ENCODE data around the gene MSH4. TPM values are rescaled to one million over a fixed set of nuclear protein-coding genes. Genes with fewer than 3 reads are reported as not detected.
"Not testable (repeated sequence)": the region's sequence is repeated elsewhere in the genome, so short reads cannot be mapped to it uniquely, and the experiment has no call there.

MSH4 gene
- total RNA-seq, 2 experiments from 2014 or later, result 0.21 to 0.39 TPM

DNA sequence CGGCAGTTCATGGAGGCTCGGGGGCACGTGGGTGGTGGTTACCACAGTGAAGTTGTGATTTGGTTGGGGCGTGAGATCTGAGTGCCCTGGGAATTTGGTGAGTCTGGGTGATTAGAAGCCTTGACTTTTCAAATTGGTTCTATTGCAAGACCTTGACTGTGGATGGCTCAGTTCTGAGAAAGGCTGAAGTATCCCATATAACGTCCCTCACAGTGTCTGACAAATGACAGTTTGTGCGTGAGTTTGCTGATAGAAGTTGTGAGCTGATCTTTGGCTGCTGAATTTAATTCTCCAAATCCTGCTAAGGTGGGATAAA lies 549 bp downstream of the MSH4 start:
- Mint-ChIP-seq H3K4me1 (peaks cover 8% of the 10 kb centered on the region), H3K27ac (peak overlapping the region; percentile 58), H3K27me3 (no peaks in the 10 kb centered on the region), H3K9me3 (ENCODE audit: low read depth) (no peaks in the 10 kb centered on the region), H3K36me3 (ENCODE audit: low read depth) (peaks cover 47% of the 10 kb centered on the region), H3K4me3 (peak overlapping the region; percentile 11)
- ChIA-PET CTCF (interaction anchor here (1.6 kb wide), 1 partner anchor 9 kb away, joined by 4 read pairs; no protein-coding TSS in a partner anchor), POLR2A (no interaction called here)
- DNase-seq, result no peak
- ATAC-seq, result no peak
- intact Hi-C loops (cut with DNase I, micrococcal nuclease), result no loop called here

DNA sequence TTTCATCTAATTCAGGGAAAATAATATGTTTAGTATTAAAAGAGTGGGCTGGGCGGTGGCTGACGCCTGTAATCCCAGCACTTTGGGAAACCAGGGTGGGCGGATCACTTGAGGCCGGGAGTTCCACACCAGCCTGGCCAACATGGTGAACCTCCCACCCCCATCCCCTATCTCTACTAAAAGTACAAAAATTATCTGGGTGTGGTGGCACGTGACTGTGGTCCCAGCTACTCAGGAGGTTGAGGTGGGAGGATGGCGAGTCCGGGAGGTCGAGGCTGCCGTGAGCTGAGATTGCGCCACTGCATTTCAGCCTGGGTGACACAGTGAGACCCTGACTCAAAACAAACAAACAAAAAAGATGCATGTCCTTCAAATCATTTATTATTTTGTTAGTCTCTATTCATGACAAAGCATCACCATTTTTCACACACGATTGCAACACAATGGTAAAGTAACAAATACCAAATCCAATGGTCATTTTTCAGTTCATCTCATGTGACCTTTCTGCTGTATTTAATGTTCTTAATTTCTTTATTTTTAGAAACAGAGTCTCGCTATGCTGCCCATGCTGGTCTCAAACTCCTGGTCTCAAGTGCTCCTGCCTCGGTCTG lies 1.0 kb downstream of the MSH4 start:
- intact Hi-C loops (cut with DNase I, micrococcal nuclease), result no loop called here
- peaks cover 42% of the 10 kb centered on the region for H3K36me3 Mint-ChIP-seq (ENCODE audit: low read depth)
- H3K9me3 Mint-ChIP-seq (ENCODE audit: low read depth), result no peaks in the 10 kb centered on the region
- POLR2A ChIA-PET, result no interaction called here
- CTCF ChIA-PET, result interaction anchor here (0.6 to 1.6 kb wide), 2 partner anchors 9 to 600 kb away, joined by 3 to 4 read pairs; no protein-coding TSS in a partner anchor
- ATAC-seq (no peak), DNase-seq (no peak)
- peaks cover 5% of the 10 kb centered on the region for H3K4me1 Mint-ChIP-seq
- no peak overlapping the region for H3K27ac Mint-ChIP-seq
- no peak overlapping the region for H3K4me3 Mint-ChIP-seq
- no peaks in the 10 kb centered on the region for H3K27me3 Mint-ChIP-seq

DNA sequence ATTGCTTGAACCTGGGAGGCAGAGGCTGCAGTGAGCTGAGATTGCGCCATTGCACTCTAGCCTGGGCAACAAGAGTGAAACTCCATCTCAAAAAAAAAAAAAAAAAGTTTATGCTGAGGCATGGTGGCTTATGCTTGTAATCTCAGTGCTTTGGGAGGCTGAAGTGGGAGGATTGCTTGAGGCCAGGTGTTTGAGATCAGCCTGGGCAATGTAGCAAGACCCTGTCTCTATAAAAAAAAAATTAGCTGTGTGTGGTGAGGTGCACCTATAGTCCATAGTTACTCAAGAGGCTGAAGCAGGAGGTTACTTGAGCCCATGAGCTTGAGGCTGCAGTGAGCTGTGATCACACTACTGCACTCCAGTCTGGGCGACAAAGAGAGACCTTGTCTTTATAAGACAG lies 4.8 kb downstream of the MSH4 start:
- H3K27ac Mint-ChIP-seq; DNase-seq; H3K9me3 Mint-ChIP-seq (ENCODE audit: low read depth); H3K4me1 Mint-ChIP-seq; ATAC-seq; H3K4me3 Mint-ChIP-seq; intact Hi-C loops (cut with DNase I, micrococcal nuclease); H3K27me3 Mint-ChIP-seq: not testable (repeated sequence)
- ChIA-PET POLR2A (interaction anchor here (0.6 to 1.6 kb wide), 2 partner anchors 11 kb away, joined by 4 to 5 read pairs; no protein-coding TSS in a partner anchor), CTCF (interaction anchor here (0.7 to 0.9 kb wide), 2 partner anchors 12 to 15 kb away, joined by 3 read pairs; no protein-coding TSS in a partner anchor)
- peaks cover 12% of the 10 kb centered on the region for H3K36me3 Mint-ChIP-seq (ENCODE audit: low read depth)

DNA sequence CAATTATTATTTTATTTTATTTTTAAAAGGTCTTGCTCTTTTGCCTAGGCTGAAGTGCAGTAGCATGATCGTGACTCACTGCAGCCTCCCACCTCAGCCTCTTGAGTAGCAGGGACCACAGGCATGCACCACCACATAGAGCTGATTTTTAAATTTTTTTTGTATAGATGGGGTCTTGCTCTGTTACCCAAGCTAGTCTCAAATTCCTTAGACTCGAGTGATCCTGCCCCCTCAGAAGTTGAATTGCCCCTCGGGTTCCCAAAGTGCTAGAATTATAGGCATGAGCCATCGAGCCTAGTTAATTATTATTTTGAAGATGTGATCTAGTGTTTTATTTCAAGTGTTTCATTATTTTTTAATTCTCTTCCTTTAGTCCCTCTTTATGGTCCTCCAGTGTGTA lies 12.2 kb downstream of the MSH4 start:
- ChIA-PET CTCF (no interaction called here), POLR2A (no interaction called here)
- H3K4me1 Mint-ChIP-seq, result no peaks in the 10 kb centered on the region
- no peak overlapping the region for H3K4me3 Mint-ChIP-seq
- DNase-seq, result no peak
- intact Hi-C loops (cut with DNase I, micrococcal nuclease), result no loop called here
- no peaks in the 10 kb centered on the region for H3K9me3 Mint-ChIP-seq (ENCODE audit: low read depth)
- H3K27ac Mint-ChIP-seq, result no peak overlapping the region
- no peaks in the 10 kb centered on the region for H3K27me3 Mint-ChIP-seq
- H3K36me3 Mint-ChIP-seq (ENCODE audit: low read depth), result no peaks in the 10 kb centered on the region
- ATAC-seq, result no peak

DNA sequence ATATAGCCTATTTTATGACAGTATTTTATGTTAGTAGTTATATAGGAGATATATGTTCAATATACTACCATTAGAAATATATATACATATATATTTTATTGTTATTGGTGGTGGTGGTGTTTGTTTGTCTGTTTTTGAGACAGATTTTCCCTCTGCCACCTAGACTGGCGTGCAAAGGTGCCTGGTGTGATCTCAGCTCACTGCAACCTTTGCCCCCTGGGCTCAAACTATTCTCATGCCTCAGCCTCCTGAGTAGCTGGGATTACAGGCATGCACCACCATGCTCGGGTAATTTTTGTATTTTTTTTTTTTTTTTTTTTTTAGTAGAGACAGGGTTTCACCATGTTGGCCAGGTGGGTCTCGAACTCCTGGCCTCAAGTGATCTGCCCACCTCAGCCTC lies 13.4 kb downstream of the MSH4 start:
- CTCF ChIA-PET; DNase-seq; ATAC-seq; intact Hi-C loops (cut with DNase I, micrococcal nuclease); H3K36me3 Mint-ChIP-seq (ENCODE audit: low read depth); H3K4me3 Mint-ChIP-seq; POLR2A ChIA-PET; H3K9me3 Mint-ChIP-seq (ENCODE audit: low read depth); H3K27ac Mint-ChIP-seq; H3K27me3 Mint-ChIP-seq; H3K4me1 Mint-ChIP-seq: not testable (repeated sequence)

DNA sequence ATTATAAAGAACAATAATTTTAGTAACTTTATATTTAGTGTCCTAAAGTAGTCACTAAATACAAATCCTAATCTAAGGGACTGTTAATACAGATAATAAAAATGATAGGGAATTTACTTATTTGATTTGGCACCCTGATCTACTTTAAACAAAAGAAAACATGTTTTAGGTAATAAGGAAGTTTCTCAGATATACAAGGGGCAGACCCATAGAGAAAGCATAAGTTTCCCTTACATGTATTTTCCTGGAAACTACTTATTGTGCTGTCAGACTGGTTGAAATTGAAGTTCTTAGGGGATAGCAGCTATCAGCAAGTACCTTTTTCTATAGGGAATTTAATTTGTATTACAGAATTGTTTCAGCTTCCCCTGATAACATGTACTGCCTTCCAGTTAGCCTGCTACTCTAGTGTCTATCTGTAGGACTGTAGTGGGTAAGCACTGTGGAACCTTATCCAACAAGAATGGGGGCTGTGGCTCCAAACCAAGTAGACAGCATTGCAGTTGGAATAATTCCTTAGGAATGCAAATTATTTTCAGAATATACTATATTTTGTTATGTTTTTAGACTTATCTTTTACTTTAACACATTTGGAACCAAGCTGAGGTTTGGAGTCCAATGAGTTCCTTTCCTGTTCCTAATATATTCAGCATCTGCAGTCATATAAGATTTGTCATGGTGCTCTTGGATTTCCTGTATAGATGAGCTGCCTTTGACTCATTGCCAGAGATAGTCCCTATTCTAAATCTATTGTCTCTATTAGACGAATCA lies 14.7 kb downstream of the MSH4 start:
- Mint-ChIP-seq H3K4me1 (no peaks in the 10 kb centered on the region), H3K27me3 (no peaks in the 10 kb centered on the region), H3K4me3 (no peak overlapping the region), H3K36me3 (ENCODE audit: low read depth) (no peaks in the 10 kb centered on the region), H3K9me3 (ENCODE audit: low read depth) (no peaks in the 10 kb centered on the region), H3K27ac (no peak overlapping the region)
- CTCF ChIA-PET, result no interaction called here
- POLR2A ChIA-PET, result no interaction called here
- ATAC-seq (no peak), DNase-seq (no peak)
- intact Hi-C loops (cut with DNase I, micrococcal nuclease), result no loop called here

DNA sequence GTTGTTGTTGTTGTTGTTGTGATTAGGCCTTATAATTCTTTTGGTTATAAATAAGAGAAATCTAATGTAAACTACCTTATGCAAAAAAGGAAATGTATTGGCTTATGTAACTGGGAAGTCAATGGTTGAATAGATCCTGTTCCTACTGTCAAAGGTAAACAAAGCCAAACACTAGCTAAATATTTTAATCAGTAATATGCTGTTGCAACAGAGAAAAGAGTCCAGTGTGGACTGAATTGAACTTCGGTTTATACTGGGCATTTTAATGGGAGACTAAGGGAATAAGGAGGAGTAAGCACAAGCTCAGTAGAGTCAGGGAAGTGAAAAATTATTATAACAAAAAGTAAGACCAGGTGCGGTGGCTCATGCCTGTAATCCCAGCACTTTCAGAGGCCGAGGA lies 15.4 kb downstream of the MSH4 start:
- ChIA-PET POLR2A (no interaction called here), CTCF (no interaction called here)
- ATAC-seq (no peak), DNase-seq (no peak)
- Mint-ChIP-seq H3K4me1 (no peaks in the 10 kb centered on the region), H3K27me3 (no peaks in the 10 kb centered on the region), H3K4me3 (no peak overlapping the region), H3K9me3 (ENCODE audit: low read depth) (no peaks in the 10 kb centered on the region), H3K27ac (no peak overlapping the region), H3K36me3 (ENCODE audit: low read depth) (no peaks in the 10 kb centered on the region)
- intact Hi-C loops (cut with DNase I, micrococcal nuclease), result no loop called here

DNA sequence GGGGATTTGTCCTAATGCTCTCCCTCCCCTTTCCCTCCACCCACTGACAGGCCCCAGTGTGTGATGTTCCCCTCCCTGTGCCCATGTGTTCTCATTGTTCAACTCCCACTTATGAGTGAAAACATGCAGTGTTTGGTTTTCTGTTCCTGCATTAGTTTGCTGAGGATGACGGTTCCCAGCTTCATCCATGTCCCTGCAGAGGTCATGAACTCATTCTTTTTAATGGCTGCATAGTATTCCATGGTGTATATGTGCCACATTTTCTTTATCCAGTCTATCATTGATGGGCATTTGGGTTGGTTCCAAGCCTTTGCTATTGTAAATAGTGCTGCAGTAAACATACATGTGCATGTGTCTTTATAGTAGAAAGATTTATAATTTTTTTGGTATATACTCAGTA lies 26.9 kb downstream of the MSH4 start:
- CTCF ChIA-PET; DNase-seq; H3K4me1 Mint-ChIP-seq; intact Hi-C loops (cut with DNase I, micrococcal nuclease); POLR2A ChIA-PET; H3K27me3 Mint-ChIP-seq; H3K4me3 Mint-ChIP-seq; ATAC-seq; H3K27ac Mint-ChIP-seq: not testable (repeated sequence)
- Mint-ChIP-seq H3K36me3 (ENCODE audit: low read depth) (peaks cover 18% of the 10 kb centered on the region), H3K9me3 (ENCODE audit: low read depth) (peaks cover 15% of the 10 kb centered on the region)

DNA sequence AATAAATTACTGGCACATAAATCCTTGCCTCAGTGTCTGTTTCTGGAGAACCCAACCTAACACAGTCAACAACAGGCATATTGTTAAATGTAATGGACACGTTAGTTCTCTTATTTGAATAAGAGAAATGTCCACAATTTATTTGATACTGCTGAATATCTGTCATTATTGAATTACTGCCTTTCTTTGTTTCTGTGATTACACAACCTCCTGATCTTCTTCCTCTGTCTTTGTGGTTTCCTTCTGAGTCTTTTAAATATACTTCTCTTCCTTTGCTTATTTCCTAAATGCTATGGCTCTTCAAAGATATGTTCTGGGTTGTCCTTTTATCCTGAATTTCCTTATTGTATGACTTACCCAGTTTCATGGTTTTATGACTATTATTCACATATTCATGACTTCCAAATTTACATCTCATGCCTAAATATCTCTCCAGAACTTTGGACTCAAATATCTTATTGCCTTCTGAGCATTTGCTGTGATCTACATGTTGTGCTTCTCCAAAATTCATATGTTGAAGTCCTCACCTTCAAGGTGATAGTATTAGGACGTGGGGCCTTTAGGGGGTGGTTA lies 39.9 kb downstream of the MSH4 start:
- Mint-ChIP-seq H3K27me3 (no peaks in the 10 kb centered on the region), H3K4me3 (no peak overlapping the region), H3K9me3 (ENCODE audit: low read depth) (peaks cover 22% of the 10 kb centered on the region), H3K4me1 (no peaks in the 10 kb centered on the region), H3K27ac (no peak overlapping the region), H3K36me3 (ENCODE audit: low read depth) (no peaks in the 10 kb centered on the region)
- ChIA-PET CTCF (no interaction called here), POLR2A (no interaction called here)
- intact Hi-C loops (cut with DNase I, micrococcal nuclease), result no loop called here
- DNase-seq, result no peak
- no peak for ATAC-seq

DNA sequence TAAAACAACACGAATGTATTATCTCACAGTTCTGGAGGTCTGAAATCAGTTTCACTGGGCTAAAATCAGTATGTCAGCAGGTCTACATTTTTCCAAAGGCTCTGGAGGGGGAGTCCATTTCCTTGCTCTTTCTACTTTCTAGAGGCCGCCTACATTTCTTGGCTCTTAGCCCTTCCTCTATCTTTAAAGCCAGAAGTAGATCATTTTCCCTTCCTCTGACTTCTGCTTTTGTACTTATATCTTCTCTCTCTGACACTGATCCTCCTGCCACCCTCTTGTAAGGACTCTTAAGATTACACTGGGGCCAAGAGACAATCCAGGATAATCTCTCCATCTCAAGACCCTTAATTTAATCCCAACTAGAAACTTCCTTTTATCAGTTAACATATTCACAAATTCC lies 41.4 kb downstream of the MSH4 start:
- Mint-ChIP-seq H3K36me3 (ENCODE audit: low read depth) (no peaks in the 10 kb centered on the region), H3K4me1 (no peaks in the 10 kb centered on the region), H3K9me3 (ENCODE audit: low read depth) (peaks cover 15% of the 10 kb centered on the region), H3K27ac (no peak overlapping the region), H3K27me3 (no peaks in the 10 kb centered on the region), H3K4me3 (no peak overlapping the region)
- intact Hi-C loops (cut with DNase I, micrococcal nuclease), result no loop called here
- CTCF ChIA-PET, result no interaction called here
- DNase-seq, result no peak
- POLR2A ChIA-PET, result no interaction called here
- no peak for ATAC-seq

DNA sequence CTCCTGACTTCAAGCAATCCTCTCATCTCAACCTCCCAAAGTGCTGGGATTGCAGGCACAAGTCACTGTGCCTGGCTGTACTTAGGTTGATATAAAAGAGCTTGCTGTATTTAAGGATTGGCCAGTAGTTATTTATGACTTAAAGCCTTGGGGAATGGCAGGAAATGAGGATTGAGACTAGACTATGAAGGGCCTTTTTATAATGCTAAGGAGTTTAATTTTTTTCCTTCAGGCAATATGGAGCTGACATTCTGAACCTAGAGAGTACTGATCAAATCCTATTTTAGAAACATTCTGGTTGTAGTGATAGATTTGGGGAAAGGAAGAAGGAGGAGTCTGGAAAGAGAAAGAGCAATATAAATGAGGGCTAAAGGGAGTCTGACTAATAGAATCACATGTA lies 44.7 kb downstream of the MSH4 start:
- intact Hi-C loops (cut with DNase I, micrococcal nuclease), result no loop called here
- H3K4me3 Mint-ChIP-seq, result no peak overlapping the region
- H3K27ac Mint-ChIP-seq, result no peak overlapping the region
- ATAC-seq, result no peak
- DNase-seq, result no peak
- no peaks in the 10 kb centered on the region for H3K9me3 Mint-ChIP-seq (ENCODE audit: low read depth)
- POLR2A ChIA-PET, result no interaction called here
- H3K36me3 Mint-ChIP-seq (ENCODE audit: low read depth), result no peaks in the 10 kb centered on the region
- H3K4me1 Mint-ChIP-seq, result no peaks in the 10 kb centered on the region
- CTCF ChIA-PET, result no interaction called here
- H3K27me3 Mint-ChIP-seq, result no peaks in the 10 kb centered on the region

DNA sequence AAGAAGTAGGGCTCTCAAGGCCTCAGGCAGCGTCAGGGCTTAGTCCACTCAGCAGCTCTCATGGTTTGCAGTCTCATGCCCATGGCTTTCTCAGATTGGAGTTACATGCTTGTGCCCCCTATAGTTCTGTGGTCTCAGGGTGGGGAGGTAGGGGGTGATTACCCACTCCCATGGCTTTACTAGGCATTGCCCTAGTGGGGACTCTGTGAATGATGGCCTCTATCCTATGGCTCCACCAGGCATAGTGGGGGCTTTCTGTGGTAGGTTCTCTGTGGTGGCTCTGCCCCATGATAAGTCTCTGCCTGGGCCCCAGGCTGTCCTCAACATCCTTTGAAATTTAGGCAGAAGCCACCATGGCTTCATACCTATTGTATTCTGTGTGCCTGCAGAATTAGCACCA lies 48.9 kb downstream of the MSH4 start:
- no peak for ATAC-seq
- CTCF ChIA-PET, result no interaction called here

More for the DNA sequence above, 48.9 kb downstream of the MSH4 start:
- Mint-ChIP-seq H3K4me3 (no peak overlapping the region), H3K36me3 (ENCODE audit: low read depth) (no peaks in the 10 kb centered on the region), H3K4me1 (no peaks in the 10 kb centered on the region), H3K9me3 (ENCODE audit: low read depth) (no peaks in the 10 kb centered on the region), H3K27ac (no peak overlapping the region), H3K27me3 (no peaks in the 10 kb centered on the region)
- DNase-seq, result no peak
- POLR2A ChIA-PET, result no interaction called here
- intact Hi-C loops (cut with DNase I, micrococcal nuclease), result no loop called here
